Mucosa of descending colon (tissue), 3 donors: ENCODE data around the gene C11orf21. TPM values are rescaled to one million over a fixed set of nuclear protein-coding genes. Genes with fewer than 3 reads are reported as not detected.

Experiments
- ATAC-seq: fragments of 200-7000 bp; cut with Tn5 transposase; one replicate; pipeline ENCODE4 v1.9.1; 2020; ENCODE audit warnings: mild to moderate bottlenecking, moderate library complexity
- DNase-seq, 3 donors: peaks; one replicate each; pipeline ENCODE4 v3.0.0-alpha.2; 2020
- H3K36me3 ChIP-seq: fragments of 200-600 bp; one replicate; pipeline ENCODE4 v1.8.0; 2021; ENCODE audit warnings: low read depth, mild to moderate bottlenecking
- H3K4me1 ChIP-seq: fragments of 200-600 bp; one replicate; pipeline ENCODE4 v1.8.0; 2021; ENCODE audit warnings: low read depth, mild to moderate bottlenecking
- H3K4me3 ChIP-seq: fragments of 200-600 bp; one replicate; pipeline ENCODE4 v1.8.0; 2021; ENCODE audit warnings: mild to moderate bottlenecking
- H3K9me3 ChIP-seq: fragments of 200-600 bp; one replicate; pipeline ENCODE4 v1.8.0; 2021; ENCODE audit warnings: mild to moderate bottlenecking
- intact Hi-C, 2 donors: fragments of 100-400 bp; cut with DNase I in 1 of 2; cut with micrococcal nuclease in 1 of 2; formaldehyde crosslinking; loops; one replicate each; pipeline versions ENCODE4 v1.11.0 to v1.11.1; 2022; cut with DNase I, micrococcal nuclease
- total RNA-seq, 3 donors: library from RNA; stranded (reverse); fragmentation: NEBNext Ultra II Directional in 2 of 3; extraction: Animal tissue kit (Norgen Biotek cat#: 25700) in 2 of 3; gene quantifications; one replicate each; pipeline versions ENCODE4 v1.2.1 to v1.2.4, GENCODE V29; 2021 to 2023
- TF ChIP-seq, protein P1 (sequence below): fragments of 200-600 bp; IDR thresholded peaks from one replicate; pipeline ENCODE4 v1.8.0; 2022; ENCODE audit warnings: antibody characterized with exemption, mild to moderate bottlenecking
- donor health status: DM: no; HTN: no; CAD: no; lungs with moderate emphysema.
- donor health status: DM: no; HTN: no; CAD: no.
- donor health status: DM: no; HTN: yes; CAD: no.

Gene C11orf21
- total RNA-seq, 3 donors from 2014 or later, result 0.35 to 2.3 (median 1.9) TPM

DNA sequence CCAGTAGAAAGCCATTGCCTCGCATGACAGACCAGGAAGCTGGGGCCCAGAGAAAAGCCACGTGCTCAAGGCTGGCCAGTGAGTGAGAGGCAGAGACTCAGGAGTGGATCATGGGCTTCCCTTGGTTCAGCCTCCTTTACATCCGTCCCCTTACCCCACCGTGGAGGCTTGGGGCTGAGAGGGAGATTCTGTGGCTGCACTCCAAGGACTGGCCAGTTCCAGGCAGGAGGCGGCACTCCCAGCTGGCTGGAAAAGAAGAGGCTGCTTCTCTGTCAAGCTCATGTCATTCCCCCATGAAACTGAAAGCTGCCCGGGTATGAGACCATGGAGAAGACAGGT lies 24.7 kb downstream of the C11orf21 start:
- Histone ChIP-seq H3K4me3 (no peak overlapping the region), H3K36me3 (no peaks in the 10 kb centered on the region), H3K4me1 (no peaks in the 10 kb centered on the region), H3K9me3 (peaks cover 8% of the 10 kb centered on the region)
- no peak for ATAC-seq
- intact Hi-C loops, result no loop called here
- DNase-seq, result peak in 2 of 3 donors; percentile 1 to 18
- TF ChIP-seq, protein P1, sequence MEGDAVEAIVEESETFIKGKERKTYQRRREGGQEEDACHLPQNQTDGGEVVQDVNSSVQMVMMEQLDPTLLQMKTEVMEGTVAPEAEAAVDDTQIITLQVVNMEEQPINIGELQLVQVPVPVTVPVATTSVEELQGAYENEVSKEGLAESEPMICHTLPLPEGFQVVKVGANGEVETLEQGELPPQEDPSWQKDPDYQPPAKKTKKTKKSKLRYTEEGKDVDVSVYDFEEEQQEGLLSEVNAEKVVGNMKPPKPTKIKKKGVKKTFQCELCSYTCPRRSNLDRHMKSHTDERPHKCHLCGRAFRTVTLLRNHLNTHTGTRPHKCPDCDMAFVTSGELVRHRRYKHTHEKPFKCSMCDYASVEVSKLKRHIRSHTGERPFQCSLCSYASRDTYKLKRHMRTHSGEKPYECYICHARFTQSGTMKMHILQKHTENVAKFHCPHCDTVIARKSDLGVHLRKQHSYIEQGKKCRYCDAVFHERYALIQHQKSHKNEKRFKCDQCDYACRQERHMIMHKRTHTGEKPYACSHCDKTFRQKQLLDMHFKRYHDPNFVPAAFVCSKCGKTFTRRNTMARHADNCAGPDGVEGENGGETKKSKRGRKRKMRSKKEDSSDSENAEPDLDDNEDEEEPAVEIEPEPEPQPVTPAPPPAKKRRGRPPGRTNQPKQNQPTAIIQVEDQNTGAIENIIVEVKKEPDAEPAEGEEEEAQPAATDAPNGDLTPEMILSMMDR, result no peak

DNA sequence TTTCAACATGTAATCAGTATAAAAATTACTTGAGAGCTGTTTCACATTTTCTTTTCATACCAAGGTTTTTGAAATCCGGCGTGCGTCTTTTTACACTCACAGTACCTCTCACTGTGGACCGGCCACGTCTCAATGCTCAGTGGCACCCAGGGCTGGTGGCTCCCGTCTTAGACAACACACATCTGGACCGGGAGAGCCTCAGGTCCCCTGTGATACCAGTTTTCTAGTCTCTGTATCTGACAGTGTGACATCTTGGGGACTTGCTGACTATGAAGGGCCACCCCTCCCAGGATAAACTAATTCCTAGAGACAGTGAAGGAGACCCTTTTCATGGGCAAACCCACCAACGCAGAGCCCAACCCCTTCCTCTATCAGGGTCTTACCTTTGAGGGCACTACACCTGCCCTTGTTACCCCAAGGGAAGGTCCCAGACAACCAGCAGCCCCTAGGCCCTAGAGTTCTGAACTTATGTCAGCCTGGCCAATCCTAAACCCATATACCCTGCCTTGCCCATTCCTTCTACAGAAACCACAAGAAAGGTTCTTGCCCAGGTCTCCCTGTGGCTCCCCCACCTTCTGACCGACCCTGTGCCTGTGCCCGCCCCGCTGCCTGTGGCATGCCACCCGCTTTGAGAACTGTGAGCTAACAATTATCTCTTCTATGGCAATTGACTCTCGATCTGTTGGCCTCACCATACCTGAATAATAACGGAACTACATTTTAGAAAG lies 25.3 kb downstream of the C11orf21 start:
- peak in 2 of 3 donors; percentile 0 to 15 for DNase-seq
- Histone ChIP-seq H3K4me3 (no peak overlapping the region), H3K4me1 (no peaks in the 10 kb centered on the region), H3K36me3 (no peaks in the 10 kb centered on the region), H3K9me3 (peaks cover 8% of the 10 kb centered on the region)
- ATAC-seq, result no peak
- intact Hi-C loops, result no loop called here
- TF ChIP-seq, protein P1, result no peak

DNA sequence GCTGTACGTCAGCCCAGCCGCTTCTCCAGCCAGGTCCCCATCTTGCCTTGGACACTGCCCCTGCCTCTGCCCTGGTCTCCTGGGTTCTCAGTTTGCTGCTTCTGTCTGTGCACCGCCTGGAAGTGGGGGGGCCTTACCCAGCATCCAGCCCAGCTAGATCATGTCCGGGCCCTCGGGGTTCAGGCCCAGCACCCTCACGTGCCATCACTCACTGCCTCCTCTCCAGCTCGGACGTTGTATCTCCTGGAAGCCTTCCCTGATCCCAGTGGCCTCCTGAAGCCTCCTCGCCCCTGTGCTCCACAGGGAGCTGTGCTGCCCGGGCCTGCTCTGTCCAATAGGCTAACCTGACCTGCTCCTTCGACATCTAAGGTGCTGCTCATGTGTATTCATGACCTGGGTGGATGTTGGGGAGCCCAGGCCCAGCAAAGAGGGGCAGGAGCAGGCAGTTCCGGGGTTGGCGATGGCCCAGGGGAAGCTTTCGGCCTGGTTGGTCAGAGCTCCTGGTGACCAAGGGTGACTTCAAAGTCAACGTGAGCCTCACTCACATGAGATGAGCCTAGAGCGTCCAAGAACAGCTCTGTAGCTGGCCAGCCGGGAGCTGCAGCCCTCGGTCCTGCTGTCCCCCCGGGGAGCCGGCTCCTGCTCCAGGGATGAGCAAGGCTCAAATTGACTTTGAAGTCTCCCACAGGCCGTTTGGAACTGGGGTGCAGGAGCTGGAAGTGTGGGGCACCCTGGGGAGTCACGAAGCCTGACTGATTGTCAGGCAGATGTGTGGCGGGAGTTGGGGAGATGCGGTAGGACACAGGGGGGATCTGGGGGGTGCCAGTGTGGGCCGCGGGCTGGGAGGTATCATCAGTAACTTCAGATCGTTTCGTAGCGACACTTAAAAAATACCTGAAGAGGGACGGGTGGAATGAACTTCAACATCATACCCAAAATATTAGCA lies 26.1 kb downstream of the C11orf21 start:
- Histone ChIP-seq H3K4me3 (no peak overlapping the region), H3K9me3 (peaks cover 8% of the 10 kb centered on the region), H3K4me1 (peaks cover 6% of the 10 kb centered on the region), H3K36me3 (no peaks in the 10 kb centered on the region)
- TF ChIP-seq, protein P1, result no peak
- DNase-seq, result peak in 2 of 3 donors; percentile 0 to 35
- no peak for ATAC-seq
- intact Hi-C loops, result no loop called here

DNA sequence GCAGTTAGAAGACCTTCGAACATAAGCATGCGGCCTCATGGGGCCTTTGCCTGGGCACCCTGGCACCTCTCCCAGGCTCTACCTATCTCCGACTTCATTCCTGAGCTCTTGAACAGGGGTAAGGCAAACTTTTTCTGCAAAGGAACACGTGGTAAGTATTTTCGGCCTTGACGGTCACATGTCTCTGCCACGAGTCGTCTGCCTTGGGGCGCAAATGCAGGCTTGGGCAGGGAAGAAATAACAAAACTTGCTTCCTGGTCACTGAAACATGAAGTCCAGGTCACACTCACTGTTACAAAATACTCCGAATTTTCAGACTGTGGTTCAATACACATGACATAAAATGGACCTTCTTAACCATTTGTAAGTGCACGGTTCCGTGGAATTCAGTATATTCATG lies 27.9 kb downstream of the C11orf21 start:
- TF ChIP-seq, protein P1, result no peak
- no peaks in the 10 kb centered on the region for H3K36me3 ChIP-seq
- no peak for ATAC-seq

DNA sequence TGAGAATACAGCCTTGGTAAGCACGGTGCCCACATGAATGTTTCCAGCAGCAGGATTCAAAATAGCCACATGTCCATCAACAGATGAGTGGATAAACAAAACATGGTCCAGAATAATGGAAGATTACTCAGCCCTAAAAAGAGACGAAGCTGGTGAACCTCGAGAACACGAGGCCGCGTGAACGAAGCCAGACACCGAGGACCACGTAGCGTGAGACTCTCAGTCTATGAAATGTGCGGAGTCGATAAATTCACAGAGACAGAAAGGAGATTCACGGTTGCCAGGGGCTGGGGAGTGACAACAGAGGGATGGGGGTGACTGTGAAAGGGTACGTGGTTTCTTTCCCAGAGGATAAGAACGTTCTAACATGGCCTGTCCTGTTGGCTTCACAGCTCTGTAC lies 28.4 kb downstream of the C11orf21 start:
- TF ChIP-seq, protein P1, result no peak
- H3K4me3 ChIP-seq, result no peak overlapping the region
- no peak for ATAC-seq
- intact Hi-C loops, result no loop called here
- no peaks in the 10 kb centered on the region for H3K36me3 ChIP-seq
- DNase-seq, result peak in 1 of 3 donors; percentile 0
- no peaks in the 10 kb centered on the region for H3K9me3 ChIP-seq
- H3K4me1 ChIP-seq, result peaks cover 28% of the 10 kb centered on the region

More for the DNA sequence above, 27.9 kb downstream of the C11orf21 start:
- DNase-seq, result peak in 1 of 3 donors; percentile 0
- H3K4me3 ChIP-seq, result no peak overlapping the region
- peaks cover 24% of the 10 kb centered on the region for H3K4me1 ChIP-seq
- intact Hi-C loops, result no loop called here
- no peaks in the 10 kb centered on the region for H3K9me3 ChIP-seq
